IMR-90 (cell line): ENCODE results near the gene UBTD1. TPM values are rescaled to one million over a fixed set of nuclear protein-coding genes. Genes with fewer than 3 reads are reported as not detected.

Source experiments
- ATAC-seq: fragments of 200-7000 bp; cut with Tn5 transposase; 2 replicates; pipeline ENCODE4 v1.9.1; 2020; ENCODE audit warnings: low read depth, mild to moderate bottlenecking, moderate library complexity
- BruUV-seq: library from RNA; stranded (reverse); fragments of 400-500 nt; replicated peaks from 2 replicates; lab custom pipeline; 2021; lab: Mats Ljungman, UMichigan
- CTCF ChIA-PET: fragments of 300-600 bp; formaldehyde crosslinking; extraction: SDS; loops from one replicate; lab custom pipeline; 2021; ENCODE audit warnings: antibody characterized with exemption; lab: Yijun Ruan, JAX
- POLR2A ChIA-PET: fragments of 300-600 bp; sonication (Branson Sonifier 250); formaldehyde crosslinking; loops from one replicate; lab custom pipeline; 2022; ENCODE audit warnings: antibody characterized with exemption; ENCODE audit not compliant: unreplicated experiment; lab: Charles Lee
- DNase-seq: peaks from one replicate; pipeline ENCODE4 v3.0.0; 2013
- H2AFZ ChIP-seq: replicated peaks from 2 replicates; pipeline ENCODE3; 2013; ENCODE audit warnings: low read length, mild to moderate bottlenecking; ENCODE audit not compliant: poor library complexity
- H2AK5ac ChIP-seq: 2 replicates; pipeline ENCODE4 v1.6.1; 2013; ENCODE audit warnings: low read depth, low read length, inconsistent platforms
- H2AK9ac ChIP-seq: replicated peaks from 2 replicates; pipeline ENCODE3; 2013; ENCODE audit warnings: mild to moderate bottlenecking, low read depth, low read length, moderate library complexity; ENCODE audit not compliant: poor library complexity
- H2BK120ac ChIP-seq: 2 replicates; pipeline ENCODE4 v1.6.1; 2013; ENCODE audit warnings: low read depth, low read length, inconsistent platforms
- H2BK15ac ChIP-seq: 3 replicates; pipeline ENCODE4 v1.6.1; 2013; ENCODE audit warnings: low read depth, low read length, inconsistent platforms
- H2BK20ac ChIP-seq: 2 replicates; pipeline ENCODE4 v1.6.1; 2013; ENCODE audit warnings: low read depth, mild to moderate bottlenecking, inconsistent platforms, low read length, moderate library complexity
- H2BK5ac ChIP-seq: 2 replicates; pipeline ENCODE4 v1.6.1; 2013; ENCODE audit warnings: mild to moderate bottlenecking, low read depth, low read length, inconsistent platforms; ENCODE audit not compliant: poor library complexity, severe bottlenecking
- H3K14ac ChIP-seq: replicated peaks from 2 replicates; pipeline ENCODE4 v1.6.1; 2013; ENCODE audit warnings: low read depth, low read length, inconsistent platforms
- H3K18ac ChIP-seq: 2 replicates; pipeline ENCODE4 v1.6.1; 2013; ENCODE audit warnings: low read depth, low read length, control low read depth
- H3K23ac ChIP-seq: 2 replicates; pipeline ENCODE4 v1.6.1; 2013; ENCODE audit warnings: low read depth, low read length, inconsistent platforms
- H3K27ac ChIP-seq: 2 replicates; pipeline ENCODE4 v1.5.1; 2013; ENCODE audit warnings: mild to moderate bottlenecking, control low read depth, low read length; ENCODE audit not compliant: insufficient read depth
- H3K27me3 ChIP-seq: 2 replicates; pipeline ENCODE4 v1.6.1; 2013; ENCODE audit warnings: low read length; ENCODE audit not compliant: control insufficient read depth, insufficient read depth
- H3K36me3 ChIP-seq: 2 replicates; pipeline ENCODE4 v1.6.1; 2013; ENCODE audit warnings: low read length, mixed read lengths; ENCODE audit not compliant: control insufficient read depth, insufficient read depth
- H3K4ac ChIP-seq: 2 replicates; pipeline ENCODE4 v1.6.1; 2013; ENCODE audit warnings: low read depth, low read length, inconsistent platforms
- H3K4me1 ChIP-seq: 2 replicates; pipeline ENCODE4 v1.6.1; 2013; ENCODE audit warnings: low read length, mixed read lengths; ENCODE audit not compliant: control insufficient read depth, insufficient read depth
- H3K4me2 ChIP-seq: 2 replicates; pipeline ENCODE4 v1.6.1; 2013; ENCODE audit warnings: low read depth, mild to moderate bottlenecking, control low read depth, low read length, moderate library complexity
- H3K4me3 ChIP-seq: 2 replicates; pipeline ENCODE4 v1.5.1; 2013; ENCODE audit warnings: low read depth, mild to moderate bottlenecking, control low read depth, low read length, moderate library complexity; ENCODE audit not compliant: insufficient read depth
- H3K56ac ChIP-seq: 2 replicates; pipeline ENCODE4 v1.6.1; 2013; ENCODE audit warnings: low read length, inconsistent platforms; ENCODE audit not compliant: insufficient read depth; ENCODE audit errors: extremely low read depth
- H3K79me1 ChIP-seq, 2 experiments: 2 replicates each; pipeline ENCODE4 v1.6.1; 2013; ENCODE audit warnings: low read length in 2 of 2, inconsistent platforms in 1 of 2, low read depth in 1 of 2
- H3K9ac ChIP-seq: 2 replicates; pipeline ENCODE4 v1.6.1; 2013; ENCODE audit warnings: low read depth, low read length, control low read depth
- H3K9me1 ChIP-seq: 2 replicates; pipeline ENCODE4 v1.6.1; 2013; ENCODE audit warnings: low read length, inconsistent platforms; ENCODE audit not compliant: insufficient read depth
- H3K9me3 ChIP-seq: 2 replicates; pipeline ENCODE4 v1.6.1; 2013; ENCODE audit warnings: low read length; ENCODE audit not compliant: control insufficient read depth, insufficient read depth
- H4K20me1 ChIP-seq: 2 replicates; pipeline ENCODE4 v1.6.1; 2013; ENCODE audit warnings: low read length, inconsistent platforms; ENCODE audit not compliant: insufficient read depth
- H4K5ac ChIP-seq: 2 replicates; pipeline ENCODE4 v1.6.1; 2013; ENCODE audit warnings: mild to moderate bottlenecking, low read depth, low read length, control low read depth
- H4K8ac ChIP-seq, 2 experiments: 2 replicates each; pipeline ENCODE4 v1.6.1; 2013; ENCODE audit warnings: low read depth in 2 of 2, low read length in 2 of 2, control low read depth in 1 of 2, inconsistent platforms in 1 of 2
- H4K91ac ChIP-seq: 2 replicates; pipeline ENCODE4 v1.6.1; 2013; ENCODE audit warnings: low read depth, low read length, inconsistent platforms; ENCODE audit not compliant: insufficient read depth
- CHD1 ChIP-seq: IDR thresholded peaks from 2 replicates; pipeline ENCODE4 v1.6.1; 2012; ENCODE audit warnings: low read depth, low read length, improper control_type of control experiment
- MAZ ChIP-seq: IDR thresholded peaks from 2 replicates; pipeline ENCODE4 v1.6.1; 2012; ENCODE audit warnings: low read depth, mild to moderate bottlenecking, low read length, improper control_type of control experiment, moderate library complexity, borderline replicate concordance
- POLR2A ChIP-seq: IDR thresholded peaks from 2 replicates; pipeline ENCODE4 v1.6.1; 2012; ENCODE audit warnings: mild to moderate bottlenecking, low read depth, low read length
- RCOR1 ChIP-seq: IDR thresholded peaks from 2 replicates; pipeline ENCODE4 v1.6.1; 2012; ENCODE audit warnings: mild to moderate bottlenecking, low read length, improper control_type of control experiment; ENCODE audit not compliant: insufficient replicate concordance
- SMC3 ChIP-seq: fragments of 150-350 bp; IDR thresholded peaks from 2 replicates; pipeline ENCODE4 v1.6.1; 2016; ENCODE audit warnings: low read depth, mild to moderate bottlenecking, antibody characterized with exemption, low read length, moderate library complexity
- WGBS, 2 experiments: methylation state at CpG; one replicate each; pipeline versions ENCODE4 v1.1.5 to v1.1.7; 2013; ENCODE audit warnings: missing lambda C conversion rate in 2 of 2; ENCODE audit not compliant: insufficient read length in 1 of 2; ENCODE audit errors: extremely low coverage in 2 of 2; 5-methylcytosine and 5-hydroxymethylcytosine counted together
- dilution Hi-C: fragments of 300-500 bp; cut with HindIII; formaldehyde crosslinking; loops from one replicate; pipeline ENCODE4 v1.14.3; 2018; ENCODE audit warnings: low sequenced_read_pairs; ENCODE audit not compliant: unreplicated experiment
- in situ Hi-C: fragments of 300-500 bp; cut with MboI; formaldehyde crosslinking; loops from 3 replicates; pipeline ENCODE4 v1.14.3; 2019; ENCODE audit warnings: low sequenced_read_pairs, inconsistent platforms, mixed read lengths
- intact Hi-C: fragments of 100-400 bp; cut with micrococcal nuclease; formaldehyde crosslinking; loops from 2 replicates; pipeline ENCODE4 v1.10.0; 2022
- polyA plus RNA-seq, 3 experiments: library from polyadenylated mRNA; depleted of rRNA; stranded (reverse); fragments of >200 nt; gene quantifications; 2 replicates each; pipeline ENCODE4 v1.2.3, GENCODE V29; 2012; ENCODE audit warnings: low replicate concordance in 1 of 3
- total RNA-seq: library from RNA; depleted of rRNA; stranded (reverse); fragments of >200 nt; gene quantifications from 2 replicates; pipeline ENCODE4 v1.2.3, GENCODE V29; 2012
- TF ChIP-seq, protein P1 (sequence below): fragments of 150-350 bp; IDR thresholded peaks from 2 replicates; pipeline ENCODE4 v1.6.1; 2016; ENCODE audit warnings: low read depth, mild to moderate bottlenecking, low read length, moderate library complexity, borderline replicate concordance
- TF ChIP-seq, protein P2 (sequence below): conservative IDR thresholded peaks from 2 replicates; pipeline ENCODE4 v1.5.1; 2012; ENCODE audit warnings: mild to moderate bottlenecking, low read depth, low read length, improper control_type of control experiment

Gene UBTD1
- total and polyA plus RNA-seq, 2 of the 4 experiments (the other 2 are of a cell fraction) = 21.9 to 44.9 TPM

GRCh38 chr10:97511711-97512440 is 13.2 kb downstream of the UBTD1 start:
- H2BK20ac ChIP-seq = no peak overlapping the region
- peaks cover 43 to 74% of the 10 kb centered on the region in 2 experiments for H3K79me1 ChIP-seq
- intact Hi-C loops = no loop called here
- H4K5ac ChIP-seq = no peak overlapping the region
- no peak overlapping the region for H3K23ac ChIP-seq
- no peak overlapping the region for H2BK15ac ChIP-seq
- H4K8ac ChIP-seq = no peak overlapping the region
- no peak overlapping the region for H2AK5ac ChIP-seq
- no TSS peak for BruUV-seq
- no peak overlapping the region for H4K91ac ChIP-seq
- peaks cover 14% of the 10 kb centered on the region for H3K9me1 ChIP-seq
- no peak overlapping the region for H3K27ac ChIP-seq
- dilution Hi-C loops = no loop called here
- no peak overlapping the region for H3K18ac ChIP-seq
- H3K27me3 ChIP-seq = no peaks in the 10 kb centered on the region
- no CpG with 5 or more reads among the region's 3 CpGs for WGBS, 2 experiments
- H2BK120ac ChIP-seq = no peak overlapping the region
- no peak overlapping the region for H3K9ac ChIP-seq
- H2AK9ac ChIP-seq = no peak overlapping the region
- peaks cover 9% of the 10 kb centered on the region for H3K4me1 ChIP-seq
- ATAC-seq = no peak
- H3K56ac ChIP-seq = no peak overlapping the region
- no peak overlapping the region for H3K4ac ChIP-seq
- H2BK5ac ChIP-seq = no peak overlapping the region
- POLR2A ChIA-PET = no interaction called here
- H3K36me3 ChIP-seq = no peaks in the 10 kb centered on the region
- no peak for TF ChIP-seq RCOR1
- TF ChIP-seq, protein P1, sequence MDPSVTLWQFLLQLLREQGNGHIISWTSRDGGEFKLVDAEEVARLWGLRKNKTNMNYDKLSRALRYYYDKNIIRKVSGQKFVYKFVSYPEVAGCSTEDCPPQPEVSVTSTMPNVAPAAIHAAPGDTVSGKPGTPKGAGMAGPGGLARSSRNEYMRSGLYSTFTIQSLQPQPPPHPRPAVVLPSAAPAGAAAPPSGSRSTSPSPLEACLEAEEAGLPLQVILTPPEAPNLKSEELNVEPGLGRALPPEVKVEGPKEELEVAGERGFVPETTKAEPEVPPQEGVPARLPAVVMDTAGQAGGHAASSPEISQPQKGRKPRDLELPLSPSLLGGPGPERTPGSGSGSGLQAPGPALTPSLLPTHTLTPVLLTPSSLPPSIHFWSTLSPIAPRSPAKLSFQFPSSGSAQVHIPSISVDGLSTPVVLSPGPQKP = no peak
- TF ChIP-seq, protein P2, sequence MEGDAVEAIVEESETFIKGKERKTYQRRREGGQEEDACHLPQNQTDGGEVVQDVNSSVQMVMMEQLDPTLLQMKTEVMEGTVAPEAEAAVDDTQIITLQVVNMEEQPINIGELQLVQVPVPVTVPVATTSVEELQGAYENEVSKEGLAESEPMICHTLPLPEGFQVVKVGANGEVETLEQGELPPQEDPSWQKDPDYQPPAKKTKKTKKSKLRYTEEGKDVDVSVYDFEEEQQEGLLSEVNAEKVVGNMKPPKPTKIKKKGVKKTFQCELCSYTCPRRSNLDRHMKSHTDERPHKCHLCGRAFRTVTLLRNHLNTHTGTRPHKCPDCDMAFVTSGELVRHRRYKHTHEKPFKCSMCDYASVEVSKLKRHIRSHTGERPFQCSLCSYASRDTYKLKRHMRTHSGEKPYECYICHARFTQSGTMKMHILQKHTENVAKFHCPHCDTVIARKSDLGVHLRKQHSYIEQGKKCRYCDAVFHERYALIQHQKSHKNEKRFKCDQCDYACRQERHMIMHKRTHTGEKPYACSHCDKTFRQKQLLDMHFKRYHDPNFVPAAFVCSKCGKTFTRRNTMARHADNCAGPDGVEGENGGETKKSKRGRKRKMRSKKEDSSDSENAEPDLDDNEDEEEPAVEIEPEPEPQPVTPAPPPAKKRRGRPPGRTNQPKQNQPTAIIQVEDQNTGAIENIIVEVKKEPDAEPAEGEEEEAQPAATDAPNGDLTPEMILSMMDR = no peak
- no peak for TF ChIP-seq POLR2A
- TF ChIP-seq MAZ = no peak
- no peak for TF ChIP-seq CHD1
- TF ChIP-seq SMC3 = no peak
- no peaks in the 10 kb centered on the region for H3K9me3 ChIP-seq
- H3K4me3 ChIP-seq = no peak overlapping the region
- H2AFZ ChIP-seq = no peak overlapping the region
- H3K4me2 ChIP-seq = no peak overlapping the region
- peaks cover 70% of the 10 kb centered on the region for H4K20me1 ChIP-seq
- CTCF ChIA-PET = no interaction called here
- DNase-seq = no peak
- in situ Hi-C loops = no loop called here
- no peak overlapping the region for H3K14ac ChIP-seq
